Hepatocyte (in vitro differentiated cells): ENCODE data around the gene GTPBP4.

ENCODE experiments used
- CTCF ChIP-seq: fragments of 200-600 bp; sonication (generic); IDR thresholded peaks from 2 replicates; pipeline ENCODE4 v1.5.1; 2016; ENCODE audit warnings: antibody characterized with exemption, mild to moderate bottlenecking; ENCODE audit not compliant: poor library complexity
- EZH2 ChIP-seq: fragments of 200-600 bp; sonication (generic); IDR thresholded peaks from 2 replicates; pipeline ENCODE4 v1.6.1; 2016; ENCODE audit warnings: antibody characterized with exemption, mild to moderate bottlenecking, borderline replicate concordance
- EZH2phosphoT487 ChIP-seq: fragments of 200-600 bp; sonication (generic); IDR thresholded peaks from one replicate; pipeline ENCODE4 v1.6.1; 2018; ENCODE audit warnings: antibody characterized with exemption, mild to moderate bottlenecking, low read depth, moderate library complexity; ENCODE audit not compliant: unreplicated experiment, severe bottlenecking

GRCh38 chr10:974038-974784, 14.0 kb upstream of the GTPBP4 start:
- TF ChIP-seq EZH2 (no peak), CTCF (no peak), EZH2phosphoT487 (no peak)
